IPS DF 4.7 (cell line): Measurements from ENCODE around the gene ADAM19.

Source experiments
- DNase-seq: peaks from one replicate; pipeline ENCODE4 v3.0.0-alpha.2; 2013; ENCODE audit warnings: low spot score; ENCODE audit errors: extremely low read depth

The ADAM19 gene

DNA sequence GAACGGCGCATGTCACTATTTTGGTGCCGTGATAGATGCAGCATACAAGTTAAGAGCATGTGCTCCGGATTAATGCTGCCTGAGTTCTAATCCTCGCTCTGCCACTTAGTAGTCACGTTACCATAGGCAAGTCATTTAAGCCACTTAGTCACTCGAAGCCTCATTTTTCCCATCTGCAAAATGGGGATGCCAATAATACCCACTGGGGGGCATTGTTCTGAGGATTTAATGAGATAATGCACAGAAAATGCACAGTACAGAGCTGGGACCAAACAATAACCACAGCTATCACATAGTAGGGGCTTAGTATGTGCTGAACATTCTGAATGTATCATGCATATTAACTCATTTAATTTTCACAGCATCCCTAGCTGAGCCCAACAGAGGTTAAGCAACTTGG is 106.5 kb downstream of the ADAM19 start:
- DNase-seq = no peak

DNA sequence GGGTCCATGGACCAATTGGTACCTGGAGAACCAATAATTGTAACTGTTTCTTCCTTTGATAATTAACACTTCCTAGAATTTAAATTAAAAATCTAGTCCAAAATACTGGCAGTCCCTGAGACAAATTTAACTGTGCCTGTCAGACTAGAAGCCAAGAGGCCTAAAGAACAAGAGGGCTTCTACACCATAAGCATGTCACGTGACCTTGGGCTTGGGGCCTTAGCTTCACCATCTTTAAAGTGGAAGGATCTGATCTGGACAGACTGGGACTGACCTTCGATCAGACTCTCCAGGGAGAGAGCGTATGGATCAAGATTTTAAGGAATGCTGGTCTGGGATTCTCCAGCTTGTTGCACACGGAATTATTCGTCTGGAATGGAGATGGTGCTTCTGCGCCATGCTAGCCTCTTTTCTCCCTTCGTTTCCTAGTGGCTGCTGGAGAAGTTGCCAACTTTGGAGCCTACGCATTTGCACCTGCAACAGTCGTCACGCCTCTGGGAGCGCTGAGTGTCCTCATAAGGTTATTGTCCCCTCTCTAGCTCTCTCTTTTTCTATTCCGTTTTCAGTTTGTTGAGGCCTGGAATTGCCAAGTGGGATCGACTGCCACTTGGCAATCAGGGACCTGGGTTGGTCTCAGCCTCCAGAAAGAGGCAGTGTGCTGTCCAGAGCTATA is 107.1 kb downstream of the ADAM19 start:
- DNase-seq = no peak

DNA sequence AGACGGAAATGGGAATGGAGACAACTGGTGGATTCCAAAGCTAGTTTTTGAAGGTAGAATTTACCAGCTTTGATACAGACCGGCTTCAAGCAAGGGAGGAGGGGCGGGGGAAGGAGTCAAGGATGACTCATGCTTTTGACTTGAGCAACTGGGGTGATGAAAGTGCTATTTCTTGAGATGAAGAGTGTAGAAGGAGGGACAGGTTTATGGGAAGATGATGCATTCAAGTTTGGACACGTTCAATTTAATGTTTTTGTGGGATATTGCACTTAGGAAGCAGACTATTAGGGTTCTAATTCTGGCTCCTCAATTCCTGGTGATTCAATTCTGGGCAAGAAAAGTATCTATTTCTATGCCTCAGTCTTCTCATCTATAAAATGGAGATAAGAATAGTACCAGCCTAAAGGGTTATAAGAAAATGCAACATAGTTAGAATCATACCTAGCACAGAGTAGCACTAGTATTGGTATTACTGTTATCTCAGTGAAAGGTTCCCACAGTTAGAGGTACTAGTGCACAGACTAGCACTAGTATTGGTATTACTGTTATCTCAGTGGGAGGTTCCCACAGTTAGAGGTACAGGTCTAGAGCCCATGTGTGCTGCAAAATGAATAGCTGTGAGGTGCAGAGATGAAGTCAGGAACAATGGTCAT is 110.9 kb downstream of the ADAM19 start:
- no peak for DNase-seq

DNA sequence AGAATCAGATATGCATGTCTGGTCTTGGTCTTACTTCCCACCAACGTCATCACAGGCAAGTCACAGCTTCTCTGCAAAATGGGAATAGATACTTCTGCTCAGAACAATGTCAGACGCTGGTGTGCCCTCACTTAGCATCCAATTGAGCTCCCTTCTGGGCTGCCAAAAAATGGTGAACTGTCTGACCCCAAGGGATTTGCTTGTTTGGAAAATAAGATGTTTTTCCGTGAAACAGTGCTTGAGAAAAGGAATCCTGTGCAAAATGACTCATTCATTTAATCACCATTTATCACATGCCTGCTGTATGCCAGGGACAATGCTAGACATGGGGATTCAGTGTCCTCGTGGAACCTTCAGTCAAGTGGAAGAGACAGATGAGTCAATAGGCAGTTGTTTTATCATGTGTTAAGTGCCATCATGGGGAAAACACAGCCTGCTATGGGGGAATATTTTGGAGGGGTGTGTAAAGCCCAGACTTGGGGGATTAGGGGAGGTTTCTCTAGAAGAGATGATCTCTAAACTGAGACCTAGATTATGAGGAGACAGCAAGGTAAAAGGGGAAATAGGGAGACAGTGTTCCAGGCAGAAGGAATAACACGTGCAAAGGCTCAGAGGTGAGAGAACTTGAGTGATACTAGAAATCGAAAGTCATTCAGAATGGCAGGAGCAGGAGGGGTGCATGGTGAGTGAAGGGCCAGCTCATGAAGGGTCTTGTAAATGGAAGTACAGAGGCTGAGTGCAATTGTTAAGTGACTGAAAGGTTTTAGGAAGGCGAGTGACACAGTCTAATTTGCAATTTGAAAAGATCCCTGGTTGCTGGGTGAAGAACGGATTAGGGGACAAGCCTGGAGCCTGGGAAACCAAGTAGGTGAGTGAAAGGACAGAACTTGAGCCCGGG is 111.7 kb downstream of the ADAM19 start:
- DNase-seq = no peak

DNA sequence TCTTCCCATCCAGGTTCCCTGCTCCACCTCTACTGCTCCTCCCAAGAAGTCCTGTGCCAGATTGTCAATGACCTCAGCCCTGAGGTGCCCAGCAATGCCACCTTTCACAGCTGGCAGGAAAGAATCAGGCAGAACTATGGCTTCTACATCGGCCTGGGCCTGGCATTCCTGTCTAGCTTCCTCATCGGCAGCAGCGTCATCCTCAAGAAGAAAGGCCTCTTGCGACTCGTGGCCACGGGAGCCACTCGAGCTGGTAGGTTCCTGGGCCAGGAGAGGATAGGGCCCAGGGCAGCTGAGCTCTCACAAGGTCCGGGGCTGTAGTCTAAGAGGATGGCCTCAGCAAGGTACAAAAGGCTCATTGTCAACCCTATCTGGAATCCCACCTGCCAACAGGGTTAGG is 112.5 kb downstream of the ADAM19 start:
- no peak for DNase-seq

DNA sequence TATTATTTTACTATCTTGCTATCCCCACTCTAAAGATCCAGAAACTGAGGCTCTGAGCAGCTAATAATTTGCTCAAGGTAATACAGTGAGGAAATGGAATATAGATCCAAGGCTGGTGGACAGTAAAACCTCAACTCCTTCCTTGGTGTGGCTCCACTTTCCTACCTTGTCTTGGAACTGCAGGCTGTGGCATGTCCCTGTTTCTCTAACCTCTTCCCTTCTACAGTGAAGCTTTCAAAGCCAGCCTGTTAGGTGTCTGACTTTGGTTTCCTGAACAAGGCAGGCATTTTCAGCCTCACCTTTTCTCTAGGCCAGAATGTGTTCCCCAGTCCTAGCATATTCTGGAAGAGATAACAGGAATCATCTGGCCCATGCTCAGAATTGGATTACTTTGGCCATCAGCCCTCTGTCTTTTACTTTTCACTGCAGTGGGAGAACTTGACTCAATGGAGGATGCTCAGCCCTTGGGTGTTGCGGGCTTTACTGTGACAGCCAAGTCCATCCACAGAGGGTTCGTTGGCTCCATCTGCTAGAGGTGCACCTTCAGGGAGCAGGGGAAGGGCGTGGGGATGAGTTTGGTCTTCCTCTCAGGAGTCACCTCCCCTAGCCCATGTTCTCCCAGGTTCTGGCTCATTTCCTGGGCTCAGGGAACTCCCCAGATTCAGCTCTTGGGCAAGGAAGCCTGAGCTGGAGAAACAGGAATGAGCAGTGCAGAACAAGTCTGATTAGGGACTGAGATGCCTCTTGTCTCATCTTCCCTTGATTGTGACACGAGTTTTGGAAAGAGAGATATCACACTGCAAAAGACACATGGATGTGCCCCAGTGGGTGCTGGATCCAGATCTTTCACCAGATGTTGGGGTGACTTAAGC is 114.4 kb downstream of the ADAM19 start:
- no peak for DNase-seq

DNA sequence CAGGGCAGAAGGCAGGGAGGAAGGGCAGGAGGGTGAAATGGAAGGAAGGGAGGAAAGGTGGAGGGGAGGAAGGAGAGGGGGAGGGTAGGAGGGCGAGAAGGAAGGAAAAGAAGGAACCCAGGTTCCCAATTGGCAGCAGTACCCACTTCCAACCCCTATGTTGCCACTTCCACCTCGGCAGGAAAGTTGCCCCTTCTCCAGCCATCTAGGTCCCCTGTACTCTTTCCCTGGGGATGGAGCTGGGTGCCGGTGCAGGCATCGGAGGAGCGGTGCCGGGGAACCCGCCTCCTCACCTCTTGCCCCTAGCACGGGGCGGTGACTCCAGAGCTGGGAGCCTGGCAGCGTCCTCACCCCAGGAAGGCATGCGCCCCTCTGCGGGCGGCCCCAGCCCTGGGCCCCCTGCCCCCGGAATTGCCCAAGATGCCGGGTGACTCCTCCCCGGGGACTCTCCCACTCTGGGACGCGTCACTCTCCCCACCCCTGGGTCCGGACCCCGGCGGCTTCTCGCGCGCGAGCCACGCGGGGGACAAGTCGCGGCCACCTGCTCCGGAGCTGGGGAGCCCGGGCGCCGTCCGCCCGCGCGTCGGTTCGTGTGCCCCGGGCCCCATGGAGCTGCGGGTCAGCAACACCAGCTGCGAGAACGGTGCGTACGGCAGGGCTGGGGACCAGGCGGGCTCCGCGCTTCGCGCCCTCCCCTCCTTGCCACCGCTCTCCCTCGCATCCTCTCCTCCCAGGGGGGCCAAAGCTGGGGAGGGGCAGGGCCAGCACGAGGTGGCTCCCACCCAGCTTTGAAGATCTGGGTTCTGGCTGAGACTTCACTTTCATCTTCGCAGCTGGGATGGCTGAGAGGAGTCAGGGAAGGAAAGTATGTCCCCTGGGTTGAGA is 115.6 kb downstream of the ADAM19 start, which contains the start of gene NIPAL4:
TSS of gene NIPAL4 (plus strand) at position 499 of the 885 bp plus-strand sequence. CDS start at position 607, 108 bp downstream.
- no peak for DNase-seq

DNA sequence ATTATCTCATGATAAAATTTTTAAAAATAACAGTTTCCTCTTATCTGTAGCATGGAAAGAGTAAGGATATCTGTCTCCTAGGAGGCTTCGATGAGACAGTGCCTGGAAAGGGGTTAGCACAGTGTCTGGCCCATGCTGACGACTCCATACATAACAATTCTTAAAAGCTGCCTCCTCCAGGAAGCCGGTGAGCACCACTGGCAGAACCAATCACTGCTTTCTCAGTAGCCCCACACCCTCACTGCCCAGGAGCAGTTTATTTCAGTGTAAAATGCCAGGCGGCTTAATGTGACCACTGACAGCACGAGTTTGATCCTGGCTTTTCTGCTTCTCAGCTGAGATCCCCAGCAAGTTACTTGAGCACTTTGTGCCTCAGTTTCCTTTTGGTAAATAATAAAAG is 116.7 kb downstream of the ADAM19 start:
- DNase-seq = no peak

DNA sequence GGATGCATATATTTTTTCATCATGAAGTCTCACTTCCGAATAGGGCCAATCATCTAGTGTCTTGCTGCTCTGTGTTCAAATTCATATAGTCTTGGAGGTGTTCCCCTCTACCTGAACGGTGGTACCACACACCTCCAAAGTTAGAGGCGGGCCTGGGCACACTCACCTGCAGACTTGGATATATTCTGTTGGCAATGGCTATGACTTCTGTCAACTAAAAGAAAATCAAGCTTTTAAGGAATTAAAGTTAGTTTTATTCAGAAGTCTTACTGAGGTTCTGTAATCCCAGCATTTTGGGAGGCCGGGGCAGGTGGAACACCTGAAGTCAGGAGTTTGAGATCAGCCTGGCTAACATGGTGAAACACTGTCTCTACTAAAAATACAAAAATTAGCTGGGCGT is 118.2 kb downstream of the ADAM19 start:
- DNase-seq = no peak

DNA sequence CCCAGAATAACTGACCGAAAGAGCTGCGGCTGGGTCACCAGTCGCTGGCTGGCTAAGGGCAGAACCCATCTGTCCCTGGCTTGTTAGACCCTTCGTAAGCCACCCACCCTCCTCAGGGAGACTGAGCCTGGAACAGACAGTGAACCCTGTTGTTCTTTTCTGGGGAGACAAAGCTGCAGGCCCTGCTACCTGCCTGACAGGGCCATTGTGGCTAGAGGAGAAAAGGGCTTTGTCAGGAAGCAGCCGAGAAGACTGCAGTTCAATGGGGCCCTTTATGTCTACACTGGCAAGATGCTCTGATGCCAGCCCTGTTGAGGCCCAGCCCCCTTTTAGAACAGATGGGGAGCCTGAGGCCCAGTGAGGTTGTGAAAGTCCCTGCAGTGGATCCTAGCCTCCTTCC is 119.3 kb downstream of the ADAM19 start:
- DNase-seq = no peak

DNA sequence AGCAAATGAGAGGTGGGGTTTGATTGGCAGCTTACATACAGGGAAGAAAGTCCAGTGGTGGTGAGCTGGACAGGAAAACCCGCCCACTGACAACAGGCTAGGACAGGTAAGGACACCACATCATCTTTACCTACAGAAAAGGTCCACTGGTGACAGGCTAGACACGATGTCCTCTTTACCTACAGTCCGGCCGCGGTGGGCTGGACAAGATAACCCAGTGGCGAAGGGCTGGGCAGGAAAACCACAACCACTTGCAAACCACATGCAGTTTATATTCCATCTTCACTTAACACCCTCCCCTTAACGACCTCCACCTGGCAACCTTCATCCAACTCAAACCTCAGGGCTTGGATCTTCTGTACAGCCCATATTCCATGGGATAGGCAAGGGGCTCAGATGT is 120.5 kb downstream of the ADAM19 start:
- DNase-seq = no peak

DNA sequence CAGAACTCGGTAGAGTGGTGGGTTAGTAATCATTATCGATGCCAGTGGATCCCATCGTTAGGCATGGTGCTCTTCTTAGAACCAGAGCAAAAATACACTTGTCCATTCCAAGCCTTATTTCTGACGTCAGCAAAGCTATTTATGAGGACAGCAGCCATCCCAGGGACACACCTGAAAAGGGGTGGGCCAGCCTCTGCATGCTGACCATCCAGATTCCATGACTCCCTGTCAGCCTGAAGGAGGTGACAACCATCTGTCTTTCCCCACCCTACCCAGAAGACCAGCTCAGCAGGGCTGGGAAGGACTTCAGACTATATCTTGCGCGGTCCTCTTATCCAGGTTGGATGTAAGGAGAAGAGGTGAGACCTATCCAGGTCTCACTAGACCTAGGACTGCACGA is 121.3 kb downstream of the ADAM19 start:
- no peak for DNase-seq

DNA sequence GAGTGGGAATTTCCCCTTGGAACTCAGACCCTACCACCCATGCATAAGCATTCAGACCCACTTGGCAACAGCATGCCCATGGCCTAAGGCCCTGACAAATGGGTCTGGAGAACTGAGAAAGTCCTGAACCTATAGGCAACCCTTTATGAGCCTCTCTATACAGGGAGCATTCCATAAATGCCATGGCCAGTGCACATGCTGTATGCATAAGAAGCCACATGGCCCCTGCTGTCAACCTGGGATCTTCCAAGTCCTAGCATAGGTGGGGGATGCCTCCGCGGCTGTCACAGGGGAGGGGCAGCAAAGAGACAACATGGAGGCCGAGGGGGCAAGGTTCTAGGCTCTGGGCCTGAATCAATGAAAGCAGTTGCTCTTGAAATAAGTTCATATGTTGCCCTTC is 123.8 kb downstream of the ADAM19 start:
- no peak for DNase-seq

DNA sequence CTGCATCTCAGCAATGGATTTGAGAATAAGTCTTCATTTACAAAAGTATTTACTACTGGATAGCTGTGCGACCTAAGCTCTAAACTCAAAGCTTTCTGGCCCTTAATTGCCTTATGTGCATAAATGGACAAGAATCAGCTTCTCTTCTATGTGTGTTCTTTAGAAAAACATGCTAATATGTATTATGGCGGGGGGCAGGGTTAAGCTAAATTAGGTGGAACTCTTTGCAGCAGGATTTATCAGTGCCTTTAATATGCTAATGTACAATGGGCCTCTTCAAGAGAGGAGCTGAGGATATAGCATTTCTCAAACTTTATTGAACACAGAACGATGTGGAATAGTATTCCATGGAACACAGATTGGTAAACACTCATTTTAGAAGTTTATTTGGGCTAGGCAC is 125.6 kb downstream of the ADAM19 start:
- DNase-seq = no peak

DNA sequence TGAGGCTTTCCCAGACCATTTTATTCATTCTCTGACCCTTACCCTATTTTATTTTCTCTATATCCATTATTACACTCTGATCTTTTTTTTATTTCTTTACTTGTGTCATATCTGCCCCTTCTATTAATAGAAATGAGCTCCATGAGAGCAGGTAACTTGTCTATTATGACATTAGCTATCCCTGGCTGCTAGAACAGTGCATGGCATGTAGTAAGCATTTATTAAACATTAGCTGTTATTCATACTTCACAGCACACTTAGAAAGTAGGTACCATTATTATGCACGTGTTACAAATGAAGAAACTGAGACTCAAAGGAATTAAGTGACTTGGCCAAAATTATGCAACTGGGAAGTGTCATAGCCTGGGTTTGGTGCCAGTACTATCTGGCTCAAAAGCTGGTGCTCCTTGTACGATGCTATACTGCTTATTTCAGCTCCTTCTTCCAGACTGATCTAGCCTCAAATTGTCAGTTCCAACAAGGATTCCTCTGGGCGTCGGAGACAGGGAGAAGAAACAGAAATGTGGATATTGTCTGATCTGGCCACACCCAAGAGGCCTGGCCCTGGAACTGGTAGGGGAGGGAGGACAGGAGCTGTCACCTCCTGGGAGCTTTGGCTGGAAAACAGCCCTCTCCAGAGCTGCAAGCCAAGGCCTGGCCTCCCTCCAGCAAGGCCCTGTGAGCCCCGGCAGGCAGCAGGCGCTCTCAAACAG is 126.4 kb downstream of the ADAM19 start:
- DNase-seq = no peak

DNA sequence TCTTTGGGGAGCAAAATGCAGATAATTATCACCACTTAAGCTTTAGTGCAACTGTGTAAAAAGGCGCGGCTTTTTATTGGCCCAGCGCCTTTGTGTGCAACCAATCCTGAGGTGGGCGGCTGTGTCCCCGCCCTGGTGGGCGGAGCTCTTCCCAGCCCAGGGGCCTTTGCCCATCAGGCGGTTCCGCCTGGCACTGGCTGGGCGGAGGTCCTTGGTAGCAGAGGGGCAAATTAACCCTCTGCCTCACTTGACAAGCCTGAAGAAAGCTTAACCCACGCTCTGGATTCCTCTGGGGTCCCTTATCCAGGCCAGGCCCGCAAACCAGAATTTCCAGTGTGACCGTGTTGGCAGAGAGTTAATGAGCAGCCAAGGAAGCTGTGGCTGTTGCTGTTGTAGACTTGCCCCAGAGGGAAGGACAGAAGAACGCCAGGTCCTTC is 128.4 kb downstream of the ADAM19 start:
- no peak for DNase-seq

DNA sequence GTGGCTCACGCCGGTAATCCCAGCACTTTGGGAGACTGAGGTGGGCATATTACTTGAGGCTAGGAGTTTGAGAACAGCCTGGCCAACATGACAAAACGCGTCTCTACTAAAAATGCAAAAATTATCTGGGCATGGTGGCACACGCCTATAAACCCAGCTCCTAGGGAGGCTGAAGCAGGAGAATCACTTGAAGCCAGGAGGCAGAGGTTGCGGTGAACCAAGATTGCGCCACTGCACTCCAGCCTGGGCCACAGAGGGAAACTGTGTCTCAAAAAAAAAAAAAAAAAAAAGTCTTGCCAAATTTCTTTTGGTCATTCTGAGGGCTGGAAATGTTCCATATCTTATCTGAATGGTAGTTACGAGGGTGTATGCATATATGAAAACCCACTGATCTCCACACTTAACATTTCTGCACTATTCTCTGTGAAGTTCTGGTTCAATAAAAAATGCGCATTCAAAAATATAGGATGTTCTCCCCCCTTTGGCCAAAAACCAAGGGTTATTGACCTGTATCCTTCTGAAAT is 129.1 kb downstream of the ADAM19 start:
- DNase-seq = no peak

DNA sequence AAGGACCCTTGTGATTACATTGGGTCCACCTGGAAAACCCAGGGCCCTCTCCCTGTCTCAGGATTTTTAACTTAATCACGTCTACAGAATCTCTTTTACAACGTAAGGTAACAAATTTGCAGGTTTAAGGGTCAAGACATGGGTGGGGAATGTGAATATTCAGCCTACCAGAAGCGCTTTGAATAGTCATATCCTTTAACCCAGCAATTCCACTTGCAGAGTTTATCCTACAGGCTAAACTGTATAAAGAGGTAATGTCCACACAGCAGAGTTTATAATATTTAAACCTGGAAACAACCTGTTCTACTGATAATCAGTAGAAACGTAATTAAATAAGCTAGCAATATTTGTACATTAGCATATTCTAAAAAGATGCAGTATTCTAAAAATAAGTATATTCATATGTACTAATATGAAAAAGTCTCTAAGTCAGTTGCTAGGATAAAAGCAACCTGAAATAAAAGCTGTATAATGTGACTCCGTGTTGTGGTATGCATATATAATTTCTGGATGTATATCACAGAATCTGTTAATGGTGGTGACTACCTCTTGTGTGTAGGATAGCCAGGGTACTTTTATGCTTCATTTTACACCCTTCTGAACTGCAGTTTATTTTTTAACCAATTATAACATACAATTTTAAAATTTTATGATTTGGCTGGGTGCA is 129.7 kb downstream of the ADAM19 start:
- no peak for DNase-seq

DNA sequence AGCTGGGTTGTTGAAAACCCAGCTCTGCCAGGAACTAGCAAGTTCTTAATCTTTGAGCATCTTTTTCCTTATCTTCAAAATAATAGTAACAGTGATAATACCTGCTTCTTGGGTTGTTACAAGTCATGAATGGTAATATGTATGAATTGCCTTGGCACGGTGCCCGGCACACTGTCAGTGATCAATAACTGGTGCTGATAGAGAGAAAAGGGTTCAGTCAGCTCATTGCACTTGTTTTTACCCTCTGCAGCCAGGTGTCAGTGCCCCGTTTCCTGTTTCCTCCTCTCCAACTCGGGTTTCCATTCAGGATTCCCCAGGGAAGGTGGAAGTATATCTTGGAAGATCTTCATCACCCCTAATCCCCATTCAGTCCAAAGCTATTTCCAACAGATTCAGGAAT is 131.4 kb downstream of the ADAM19 start:
- DNase-seq = no peak
